Epithelial cell of prostate (primary cell): ENCODE measurements around the gene GCN1.

Source experiments
- DNase-seq: peaks from one replicate; pipeline ENCODE4 v3.0.0-alpha.2; 2011; ENCODE audit warnings: low read depth, low spot score
- H3K27ac ChIP-seq: fragments of 450-650 bp; 2 replicates; pipeline ENCODE4 v1.5.1; 2017; ENCODE audit warnings: mild to moderate bottlenecking

Gene GCN1

DNA sequence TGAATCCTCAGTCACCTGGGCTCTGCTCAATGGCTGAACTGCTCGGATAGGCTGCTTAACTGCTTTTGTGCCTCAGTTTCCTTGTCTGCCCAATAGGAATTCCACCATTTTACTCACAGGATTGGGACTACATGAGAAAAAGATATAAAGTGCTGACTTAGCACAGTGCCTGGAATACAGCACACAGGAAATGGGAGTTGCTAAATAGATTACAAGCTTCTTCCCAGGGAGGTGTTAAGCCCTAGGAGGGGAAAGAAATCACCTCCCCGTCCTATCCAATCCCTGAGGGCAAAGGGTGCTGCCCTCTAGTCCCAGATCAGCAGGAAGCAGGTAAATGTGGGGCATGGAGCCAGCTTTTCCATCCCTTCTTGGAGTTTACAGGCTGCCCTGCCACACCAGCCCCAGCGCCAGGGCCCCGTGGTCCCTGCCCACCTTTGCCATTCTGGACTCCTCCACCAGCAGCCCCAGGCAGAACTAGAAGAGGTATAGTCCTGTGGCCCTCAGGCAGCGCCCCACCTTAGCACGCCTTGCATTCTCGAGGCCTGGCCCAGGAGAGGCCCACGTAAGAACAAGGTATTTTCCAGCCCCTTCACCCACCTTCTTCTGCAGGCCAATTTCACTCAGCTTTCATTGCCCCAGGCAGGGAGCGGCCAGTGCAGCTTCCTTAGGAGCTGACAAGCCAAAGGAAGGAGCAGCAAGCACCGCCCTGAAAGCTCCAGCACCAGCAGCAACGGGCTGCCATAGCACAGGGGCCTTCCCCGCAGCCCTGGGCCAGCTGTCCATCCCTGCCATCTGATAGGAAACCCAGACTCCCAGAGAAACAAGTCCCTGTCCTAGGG is 35.2 kb upstream of the GCN1 start:
- DNase-seq: no peak
- peak overlapping the region; percentile 99 for H3K27ac ChIP-seq

DNA sequence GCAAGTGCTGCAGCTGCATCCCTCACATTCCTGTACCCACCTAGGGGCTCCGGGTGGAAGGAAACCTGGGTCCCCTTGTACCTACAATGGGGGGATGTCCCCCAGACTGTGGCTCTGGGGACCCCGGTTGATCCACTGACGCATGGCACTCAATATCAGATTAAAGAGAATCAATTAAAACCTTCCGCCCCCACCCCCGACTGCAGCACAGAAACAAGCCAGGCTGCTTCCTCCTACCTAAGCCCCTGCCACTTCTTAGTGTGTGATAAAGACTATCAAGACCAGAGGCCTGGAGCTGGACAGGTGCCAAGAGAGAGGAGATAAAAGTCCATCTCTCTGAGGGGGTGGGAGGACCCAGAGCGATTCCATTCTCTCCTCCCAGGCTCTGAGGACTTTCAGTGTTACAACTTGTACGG is 34.6 kb upstream of the GCN1 start:
- DNase-seq: no peak

DNA sequence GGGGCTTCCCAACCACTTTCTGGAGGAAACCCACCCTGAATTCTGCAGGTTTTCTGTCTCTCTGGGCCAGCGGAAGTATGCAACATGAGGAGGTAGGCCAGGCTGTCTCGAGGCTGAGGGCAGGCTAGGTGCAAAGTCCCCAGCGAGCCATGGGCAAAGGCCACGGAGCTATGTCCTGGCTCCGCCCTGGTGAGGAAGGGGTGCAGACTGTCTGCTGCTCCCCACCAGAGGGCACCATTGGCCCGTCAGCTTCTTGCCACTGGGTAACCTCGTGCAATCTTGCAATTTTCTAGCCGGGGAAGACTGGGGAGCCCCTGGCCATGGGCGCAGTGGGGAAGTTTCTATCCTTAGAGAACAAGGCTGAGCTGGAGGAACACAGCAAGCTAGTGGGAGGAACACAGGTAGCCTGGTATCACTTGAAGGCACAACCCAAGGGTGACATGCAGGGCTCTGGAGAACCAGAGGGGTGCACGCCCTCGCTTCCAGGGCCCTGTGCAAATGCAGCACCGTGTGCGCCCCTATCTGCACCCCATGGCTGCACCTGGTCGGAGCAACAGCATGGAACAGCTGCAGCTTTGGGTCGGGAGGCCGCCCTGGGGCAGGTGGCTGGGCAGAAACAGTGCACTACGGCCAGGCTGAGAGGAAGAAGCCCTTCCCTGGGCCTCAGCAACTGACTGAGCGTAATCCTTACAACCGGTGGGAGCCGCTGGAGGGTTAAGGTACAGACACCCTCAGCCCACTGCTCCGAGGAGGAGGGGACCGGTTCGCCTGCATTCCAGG is 34.0 kb upstream of the GCN1 start:
- H3K27ac ChIP-seq: peak overlapping the region; percentile 99
- DNase-seq: no peak

More for the DNA sequence above, 34.6 kb upstream of the GCN1 start:
- H3K27ac ChIP-seq: peak overlapping the region; percentile 99

DNA sequence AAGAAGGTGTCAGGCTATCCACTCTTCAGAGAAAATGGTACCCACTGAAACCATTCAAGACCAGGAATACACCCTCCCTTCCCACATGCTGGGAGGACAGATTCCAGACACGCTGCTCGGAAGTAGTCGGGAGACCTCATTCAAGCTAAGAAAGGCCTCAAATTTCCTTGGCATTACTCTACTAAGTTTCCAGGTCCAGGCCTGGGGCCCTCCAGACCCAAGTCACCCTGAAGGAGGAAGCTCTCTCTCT is 33.5 kb upstream of the GCN1 start:
- peak overlapping the region; percentile 99 for H3K27ac ChIP-seq

DNA sequence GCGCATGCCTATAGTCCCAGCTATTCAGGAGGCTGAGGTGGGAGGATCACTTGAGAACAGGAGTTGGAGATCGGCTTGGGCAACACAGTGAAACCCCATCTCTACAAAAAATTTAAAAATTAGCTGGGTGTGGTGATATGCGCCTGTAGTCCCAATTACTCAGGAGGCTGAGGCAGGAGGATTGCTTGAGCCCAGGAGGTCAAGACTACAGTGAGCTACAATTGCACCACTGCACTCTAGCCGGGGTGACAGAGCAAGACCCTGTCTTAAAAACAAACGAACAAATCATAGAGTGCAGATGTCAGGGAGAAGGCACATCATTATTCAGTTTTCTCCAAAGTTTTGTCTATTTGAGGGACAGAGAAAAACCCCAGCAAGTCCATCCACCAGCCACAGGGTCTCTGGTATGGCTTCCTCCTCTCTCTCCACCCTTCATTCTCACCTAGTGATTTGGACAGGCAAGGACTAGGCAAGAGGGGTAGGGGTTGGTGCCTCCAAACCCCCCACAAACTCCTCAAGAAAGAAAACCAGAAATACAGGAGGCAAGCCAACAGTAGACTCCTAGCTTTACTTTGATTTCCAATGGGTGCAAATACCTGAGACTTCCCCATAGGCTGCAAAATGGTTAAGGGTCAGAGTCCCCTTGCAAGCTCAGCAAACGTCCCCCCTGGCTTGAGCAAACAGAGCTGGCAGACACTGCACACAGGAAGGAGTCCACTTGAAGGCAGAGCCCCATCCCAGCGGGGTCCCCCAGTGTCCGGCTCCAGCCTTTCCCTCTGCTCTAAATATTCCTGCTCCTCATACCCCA is 32.9 kb upstream of the GCN1 start:
- H3K27ac ChIP-seq: peak overlapping the region; percentile 99

More for the DNA sequence above, 33.5 kb upstream of the GCN1 start:
- no peak for DNase-seq

DNA sequence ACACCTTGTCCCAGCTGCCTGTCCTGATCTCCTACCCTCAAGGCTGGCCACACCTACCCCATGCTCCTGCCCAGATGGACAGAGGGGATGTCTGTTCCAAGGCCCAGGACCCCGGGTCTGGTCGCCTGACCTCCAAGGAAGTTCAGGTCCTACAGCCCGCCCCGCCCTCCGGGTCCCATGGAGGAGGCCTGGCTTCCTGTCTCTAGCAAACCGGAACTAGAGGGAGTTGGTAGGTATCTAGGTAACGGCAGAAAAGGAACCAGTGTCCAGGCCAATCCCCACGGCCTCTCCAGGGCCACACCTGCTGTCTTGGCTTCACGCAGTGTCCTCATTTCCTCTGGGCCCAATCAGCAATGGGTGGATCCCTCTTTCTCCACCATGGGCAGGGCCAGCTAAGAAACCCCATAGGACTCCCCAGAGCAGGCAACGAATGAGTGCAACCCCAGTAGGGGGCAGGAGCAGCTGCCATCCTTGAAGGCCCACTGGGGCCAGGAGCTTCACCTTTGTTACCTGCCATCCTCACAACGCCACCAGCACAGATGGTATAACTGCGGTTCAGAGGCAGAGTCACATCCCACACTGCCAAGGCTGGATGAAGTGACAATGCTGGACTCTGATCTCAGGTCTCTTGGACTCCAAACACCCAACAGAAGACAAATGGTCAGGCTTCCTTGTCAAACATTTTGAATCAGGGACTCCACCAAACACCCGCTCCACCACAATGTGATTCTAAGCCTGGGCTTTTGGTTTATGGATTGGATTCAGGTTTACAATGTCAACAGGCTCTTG is 31.5 kb upstream of the GCN1 start:
- DNase-seq: no peak
- H3K27ac ChIP-seq: peak overlapping the region; percentile 99

More for the DNA sequence above, 32.9 kb upstream of the GCN1 start:
- DNase-seq: no peak

DNA sequence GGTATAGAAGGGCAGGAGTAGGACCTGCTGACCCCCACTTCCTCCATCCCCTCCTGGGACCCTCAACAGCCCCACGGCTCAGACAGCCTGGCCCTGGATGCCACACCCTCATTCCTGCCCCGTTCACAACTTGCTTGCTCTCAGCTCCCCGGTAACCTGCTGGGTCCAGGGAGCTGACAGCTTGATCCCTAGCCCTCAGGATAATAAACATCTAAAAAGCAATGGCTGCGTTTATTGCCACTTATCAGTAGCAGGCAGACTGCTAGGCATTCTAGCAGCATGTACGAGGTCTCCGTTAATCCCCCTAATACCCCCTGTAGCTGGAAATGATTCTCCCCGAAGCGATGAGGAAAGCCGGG is 30.7 kb upstream of the GCN1 start:
- DNase-seq: no peak

DNA sequence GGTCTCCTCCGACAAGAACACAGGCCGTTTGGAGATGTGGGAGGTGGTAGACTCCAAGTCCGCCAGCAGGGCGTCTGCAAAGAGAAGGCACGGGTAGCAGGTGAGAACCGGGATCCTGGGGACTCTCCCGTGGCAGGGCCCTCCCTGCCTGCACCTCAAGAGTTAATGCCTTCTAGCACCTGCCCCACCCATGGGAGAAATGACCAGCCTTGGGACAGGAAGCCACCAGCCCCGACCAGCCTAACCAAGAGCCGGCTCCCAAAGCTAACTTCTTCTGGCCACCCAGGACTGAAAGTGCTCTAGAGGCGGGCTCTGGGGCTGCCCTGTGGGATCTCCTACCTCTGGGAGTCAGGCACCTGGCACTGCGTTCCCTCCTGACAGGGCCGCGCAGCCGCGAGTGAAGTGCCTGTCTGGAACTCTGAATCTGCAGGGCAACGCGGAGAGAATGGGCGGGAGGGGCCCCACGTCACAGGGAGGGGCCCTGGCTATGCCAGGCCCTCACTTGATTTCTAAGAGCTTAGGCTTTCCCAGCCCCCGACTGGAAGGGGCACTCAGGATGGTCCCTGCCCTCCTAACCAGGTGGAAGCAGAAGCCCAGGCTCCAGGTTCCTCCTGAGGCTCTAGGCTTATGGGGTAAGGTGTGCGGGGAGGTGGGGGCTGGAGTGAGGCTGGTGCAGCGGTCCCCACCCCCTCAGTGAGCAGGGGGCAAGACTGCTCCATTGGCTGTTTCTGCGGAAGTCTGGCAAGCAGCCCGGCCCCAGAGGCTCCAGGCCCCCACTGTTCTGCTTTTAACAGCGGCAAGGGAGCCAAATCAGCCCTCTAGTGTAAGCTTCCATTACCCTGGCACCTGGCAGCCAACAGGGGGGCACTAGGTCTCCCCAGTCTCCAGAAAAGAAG is 30.0 kb upstream of the GCN1 start:
- no peak for DNase-seq
- peak overlapping the region; percentile 99 for H3K27ac ChIP-seq

More for the DNA sequence above, 30.7 kb upstream of the GCN1 start:
- H3K27ac ChIP-seq: peak overlapping the region; percentile 99

DNA sequence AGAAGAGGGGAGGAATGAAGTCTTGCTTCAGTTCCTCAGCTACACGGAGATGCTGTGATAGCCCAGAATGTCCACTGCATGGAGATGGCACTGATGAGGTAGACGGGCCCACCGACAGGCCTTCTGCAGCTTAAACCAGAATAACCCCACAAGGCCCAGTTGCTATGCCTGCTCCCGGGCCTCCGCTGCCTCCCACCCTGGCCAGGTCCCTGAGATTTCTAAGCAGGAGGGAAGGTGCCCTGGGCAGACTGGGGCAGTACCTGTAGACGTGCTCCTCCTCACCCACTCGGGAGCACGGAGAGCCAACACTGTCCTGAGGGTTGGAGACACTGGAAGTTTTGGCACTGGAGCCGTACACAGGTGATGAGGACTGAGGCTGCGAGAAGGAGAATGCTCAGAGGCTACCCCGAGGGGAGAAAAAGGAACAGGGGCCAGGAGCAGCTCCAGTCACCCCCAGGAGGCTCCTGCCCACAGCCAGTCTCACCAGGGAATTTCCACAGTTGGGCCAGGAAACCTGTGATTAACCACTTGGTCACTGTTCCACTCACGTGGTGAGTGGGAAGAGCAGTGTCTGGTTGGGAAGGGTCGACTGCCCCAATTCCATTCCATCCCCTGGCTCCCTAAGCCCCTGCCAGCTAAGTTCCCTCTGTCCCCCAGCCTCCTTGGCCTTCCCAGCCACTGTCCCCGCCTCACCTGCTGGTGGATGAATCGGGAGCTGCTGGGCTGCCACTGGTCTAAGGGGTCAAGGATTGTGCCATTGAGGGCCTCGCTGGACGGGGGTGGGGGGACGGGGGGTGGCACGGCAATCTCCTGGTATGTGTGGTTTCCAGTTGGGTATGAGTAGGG is 29.2 kb upstream of the GCN1 start:
- peak overlapping the region; percentile 99 for H3K27ac ChIP-seq
- DNase-seq: no peak

DNA sequence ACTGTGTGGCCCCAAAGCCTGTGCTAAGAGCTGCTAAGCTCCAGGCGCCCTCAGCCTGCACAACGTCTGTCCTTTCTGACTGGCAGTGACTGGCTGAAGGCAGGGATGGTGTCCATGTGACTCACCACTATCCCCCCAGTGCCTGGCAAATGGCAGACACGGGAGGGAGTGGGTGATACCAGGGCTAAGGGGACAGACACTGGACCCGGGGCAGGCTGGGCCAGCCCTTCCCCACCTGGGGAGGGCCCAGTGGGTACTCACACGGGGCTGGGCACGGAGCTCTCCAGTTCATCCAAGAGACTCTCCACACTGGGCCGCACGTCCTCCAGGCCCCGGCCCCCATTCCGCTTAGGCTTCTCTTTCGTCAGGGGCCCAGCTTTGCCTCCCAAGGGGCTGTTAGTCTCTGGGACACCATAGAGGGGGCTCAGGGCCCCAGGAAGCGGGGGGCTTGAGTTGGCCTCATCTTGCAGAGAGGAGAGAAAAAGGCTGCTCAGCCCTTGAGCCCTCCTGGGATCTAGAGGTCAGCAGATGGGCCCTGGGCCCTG is 27.8 kb upstream of the GCN1 start:
- DNase-seq: no peak
- peak overlapping the region; percentile 99 for H3K27ac ChIP-seq

DNA sequence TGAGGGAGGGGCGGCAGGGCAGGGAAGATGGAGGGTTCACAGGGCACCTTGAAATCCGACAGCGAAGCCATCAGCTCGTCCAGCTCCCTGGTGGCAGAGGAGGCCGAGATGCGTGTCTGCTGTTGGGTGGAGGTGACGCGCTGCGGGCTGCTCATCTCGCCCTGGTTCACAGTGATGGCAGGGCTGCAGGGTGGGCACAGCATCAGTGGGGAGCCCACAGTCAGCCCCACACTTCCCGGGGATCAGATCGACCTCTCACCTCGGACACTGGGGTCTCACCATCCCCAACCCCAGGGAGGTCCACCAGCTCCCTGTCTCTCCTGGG is 27.0 kb upstream of the GCN1 start:
- no peak overlapping the region for H3K27ac ChIP-seq
- DNase-seq: no peak

DNA sequence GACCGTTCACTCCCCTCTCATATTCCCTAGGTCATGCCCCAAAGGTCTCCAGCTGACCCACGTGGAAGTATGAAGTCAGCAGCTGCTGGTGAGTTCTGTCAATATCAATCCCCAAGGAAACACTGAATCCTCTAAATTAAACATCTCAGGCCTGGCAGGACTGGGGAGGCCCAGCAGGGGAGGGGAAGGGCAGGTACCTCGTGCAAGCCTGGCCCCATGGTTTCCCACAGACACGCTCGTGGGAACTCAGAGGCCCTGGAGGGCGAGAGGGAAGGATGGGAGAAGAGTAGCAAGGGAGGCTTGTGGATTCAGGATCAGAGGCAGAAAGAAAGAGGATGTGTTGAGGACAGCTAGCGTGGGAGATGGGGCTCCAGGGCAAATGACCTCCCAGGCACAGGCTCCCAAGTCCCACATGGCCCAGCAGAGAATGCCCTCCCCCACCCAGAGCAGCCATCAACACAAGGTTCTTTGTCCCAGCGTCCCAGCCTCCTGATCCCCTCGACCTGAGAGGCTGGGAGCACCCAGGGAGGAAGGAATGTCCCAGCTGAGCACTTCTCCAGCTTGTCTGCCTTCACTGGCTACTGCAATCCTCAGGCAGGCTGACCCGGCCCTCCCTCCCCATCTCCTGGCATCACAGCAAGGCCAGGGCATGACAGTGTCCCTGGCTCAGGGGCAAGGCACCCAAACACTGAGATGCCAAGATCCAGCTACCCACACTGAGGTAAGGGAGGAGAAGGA is 26.5 kb upstream of the GCN1 start:
- no peak overlapping the region for H3K27ac ChIP-seq

DNA sequence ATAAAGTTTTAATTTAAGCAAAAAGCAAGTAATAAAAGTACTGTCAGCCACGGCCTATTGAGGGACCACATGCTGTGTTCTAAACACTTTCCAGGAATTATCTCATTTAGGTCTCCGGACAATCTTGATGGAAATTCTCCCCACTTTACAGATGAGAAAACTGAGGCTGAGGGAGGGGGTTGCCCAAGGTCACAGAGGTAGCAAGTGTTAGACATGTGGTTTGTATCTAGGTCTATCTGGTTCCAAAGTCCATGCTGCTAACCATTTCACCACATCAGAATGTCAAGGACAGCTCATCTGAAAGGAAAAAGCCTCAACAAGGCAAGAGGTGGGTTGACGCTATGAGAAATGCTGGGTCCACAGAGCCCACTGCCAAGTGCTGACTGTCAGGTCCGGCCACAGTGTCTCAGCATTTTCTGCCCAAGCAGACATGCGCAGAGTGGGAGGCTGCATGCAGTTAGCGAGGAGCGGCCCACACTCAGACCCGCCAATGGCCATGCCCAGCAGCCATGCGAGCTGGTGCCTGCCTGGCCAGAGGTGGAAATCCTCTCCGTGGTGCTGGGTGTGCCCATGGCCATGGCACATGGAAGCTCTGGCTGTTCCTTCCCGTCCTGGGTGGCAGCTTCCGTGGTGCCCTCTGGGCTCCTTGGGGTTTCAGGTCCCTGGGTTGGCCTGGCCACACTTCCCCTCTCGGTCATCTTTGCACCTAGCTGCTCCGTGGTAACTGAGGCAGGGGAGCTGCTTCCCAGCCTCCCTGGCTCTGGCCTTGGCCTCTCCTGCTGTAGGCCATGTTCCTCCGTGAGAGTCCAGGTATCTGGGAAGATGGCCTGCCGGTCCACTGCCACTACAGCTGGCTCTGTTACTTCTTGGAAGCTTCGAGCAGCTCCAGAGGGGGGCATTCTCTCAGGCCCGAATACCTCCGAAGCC is 24.4 kb upstream of the GCN1 start:
- no peak overlapping the region for H3K27ac ChIP-seq
- DNase-seq: no peak

More for the DNA sequence above, 26.5 kb upstream of the GCN1 start:
- no peak for DNase-seq

DNA sequence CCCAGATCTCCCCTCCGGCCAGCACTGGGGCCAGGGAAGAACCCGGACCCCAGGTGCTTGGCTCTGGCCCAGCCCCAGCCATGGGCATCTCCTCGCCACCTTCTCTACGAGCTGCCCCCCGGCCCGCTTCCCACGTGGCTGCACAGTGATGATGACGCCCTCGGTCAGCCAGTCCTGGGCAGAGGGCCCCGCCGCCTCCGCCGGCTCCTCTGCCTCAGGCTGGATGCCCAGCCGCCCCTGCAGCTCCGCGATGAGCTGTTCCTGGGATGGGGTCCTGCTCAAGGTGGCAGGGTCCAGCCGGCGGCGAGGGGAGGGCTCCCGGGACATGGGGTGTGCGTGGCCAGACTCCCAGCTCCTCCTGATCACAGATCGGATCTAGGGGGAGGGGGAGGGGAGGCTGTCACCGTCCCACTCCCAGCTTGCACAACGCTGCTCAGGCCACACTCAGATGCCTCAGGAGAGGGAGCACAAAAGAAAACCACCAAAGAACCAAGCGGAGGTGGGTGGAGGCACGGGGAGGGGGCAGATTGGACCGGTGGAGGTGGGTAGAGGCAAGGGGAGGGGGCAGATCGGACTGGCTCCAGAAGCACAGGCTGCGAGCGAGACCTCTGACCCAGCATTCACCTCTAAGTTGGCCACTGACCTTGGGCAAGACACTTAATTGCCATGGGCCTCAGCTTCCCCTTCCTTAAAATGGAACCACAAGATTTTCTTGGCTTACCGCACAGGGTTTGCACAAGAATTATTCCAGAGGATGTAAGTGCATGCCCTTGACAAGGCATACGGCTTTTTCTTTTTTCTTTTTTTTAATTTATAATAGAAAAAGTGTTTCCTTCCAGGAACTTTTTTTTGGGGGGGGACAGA is 22.5 kb upstream of the GCN1 start:
- H3K27ac ChIP-seq: no peak overlapping the region
- no peak for DNase-seq
